ENCODE data around the gene SPATA33. TPM values are rescaled to one million over a fixed set of nuclear protein-coding genes. Genes with fewer than 3 reads are reported as not detected.
A peak's percentile ranks its signal among the peaks of the same experiment; 100 is the strongest.

Gene SPATA33
- total RNA-seq: 10 to 100 TPM in 1 of 4 donors, 1 to 10 TPM in 3; 4.4 to 10.1 (median 7.4) TPM

- peak within 1 kb of the TSS; percentile 79 to 93 (median 90) for H3K27ac ChIP-seq
- no peaks in the 10 kb centered on the region for H3K27me3 ChIP-seq
- in situ Hi-C loops (cut with MboI; ENCODE audit: low pct_ligation_motif_present in 1 of 4, low pct_unique_long_range_greater_than_20kb in 1 of 4, low sequenced_read_pairs in 3 of 4) (no loop called here), intact Hi-C loops (cut with DNase I; ENCODE audit: low total_unique reads) (no loop called here)
- TF ChIP-seq EP300 (IDR thresholded peaks at IDR 0.05; ENCODE audit: low read depth) (no peak), POLR2AphosphoS5 (IDR thresholded peaks at IDR 0.05) (peak; percentile 32 to 91 (median 89)), POLR2A (IDR thresholded peaks at IDR 0.05) (peak; percentile 80), CTCF (IDR thresholded peaks at IDR 0.05) (no peak)
- DNase-seq: peak; percentile 92
- H3K36me3 ChIP-seq: no peaks in the 10 kb centered on the region
- WGBS, 2 donors (ENCODE audit: low coverage in 1 of 2): 1% methylated on average over 31 of the region's 99 CpGs; no CpG with 5 or more reads in 1 of the 2 donors
- peaks cover 13 to 39% (median 21%) of the 10 kb centered on the region in 4 donors for H3K4me1 ChIP-seq
- peak within 1 kb of the TSS; percentile 88 to 95 (median 94) for H3K4me3 ChIP-seq
- H3K9me3 ChIP-seq: no peaks in the 10 kb centered on the region
Observed at GRCh38 chr16:89657442-89658220, at the start of gene SPATA33, which contains the start of gene CHMP1A. SPATA33 (plus strand) TSS chr16:89657836; CDS start chr16:89657912, 76 bp downstream. CHMP1A (minus strand) TSS chr16:89657708; CDS start chr16:89657588, 120 bp downstream.

GRCh38 chr16:89607937-89608740, 49.5 kb upstream of the SPATA33 start:
- TF ChIP-seq EP300 (IDR thresholded peaks at IDR 0.05; ENCODE audit: low read depth): no peak
- TF ChIP-seq POLR2A (IDR thresholded peaks at IDR 0.05): no peak
- no peak for TF ChIP-seq CTCF (IDR thresholded peaks at IDR 0.05)
- TF ChIP-seq POLR2AphosphoS5 (IDR thresholded peaks at IDR 0.05): no peak
- H3K9me3 ChIP-seq: no peaks in the 10 kb centered on the region
- in situ Hi-C loops (cut with MboI; ENCODE audit: low pct_ligation_motif_present in 1 of 4, low pct_unique_long_range_greater_than_20kb in 1 of 4, low sequenced_read_pairs in 3 of 4): no loop called here
- no peaks in the 10 kb centered on the region for H3K36me3 ChIP-seq
- intact Hi-C loops (cut with DNase I; ENCODE audit: low total_unique reads): no loop called here
- peaks cover 0 to 13% (median 7%) of the 10 kb centered on the region in 4 donors for H3K4me1 ChIP-seq
- no peak overlapping the region for H3K27ac ChIP-seq
- H3K27me3 ChIP-seq: peaks cover 85% of the 10 kb centered on the region
- H3K4me3 ChIP-seq: no peak overlapping the region
- WGBS, 2 donors (ENCODE audit: low coverage in 1 of 2): 68 to 71% methylated on average over 10 to 32 of the region's 32 CpGs
- DNase-seq: no peak

- Histone ChIP-seq H3K4me3 (no peak overlapping the region), H3K27ac (no peak overlapping the region), H3K27me3 (peaks cover 94% of the 10 kb centered on the region), H3K9me3 (no peaks in the 10 kb centered on the region), H3K4me1 (peaks cover 0 to 13% (median 7%) of the 10 kb centered on the region in 4 donors), H3K36me3 (no peaks in the 10 kb centered on the region)
- intact Hi-C loops (cut with DNase I; ENCODE audit: low total_unique reads) (no loop called here), in situ Hi-C loops (cut with MboI; ENCODE audit: low pct_ligation_motif_present in 1 of 4, low pct_unique_long_range_greater_than_20kb in 1 of 4, low sequenced_read_pairs in 3 of 4) (no loop called here)
- TF ChIP-seq POLR2AphosphoS5 (IDR thresholded peaks at IDR 0.05) (no peak), EP300 (IDR thresholded peaks at IDR 0.05; ENCODE audit: low read depth) (no peak), POLR2A (IDR thresholded peaks at IDR 0.05) (no peak), CTCF (IDR thresholded peaks at IDR 0.05) (no peak)
- WGBS, 2 donors (ENCODE audit: low coverage in 1 of 2): 34 to 67% methylated on average over 1 of the region's 1 CpG
- no peak for DNase-seq
Observed at GRCh38 chr16:89610108-89610453, 47.6 kb upstream of the SPATA33 start.

Data from transverse colon (tissue), 4 donors.